K562 (cell line): ENCODE measurements around the gene ZNHIT2. TPM values are rescaled to one million over a fixed set of nuclear protein-coding genes. Genes with fewer than 3 reads are reported as not detected.

Experiments
- FIP1L1 ChIP-seq: fragments of 200-400 bp; formaldehyde crosslinking; IDR thresholded peaks from 2 replicates; pipeline ENCODE4 v1.6.1; 2018; ENCODE audit warnings: mild to moderate bottlenecking, low read depth, low read length; ENCODE audit not compliant: poor library complexity, severe bottlenecking
- HDAC2 ChIP-seq: fragments of 450-650 bp; IDR thresholded peaks from 2 replicates; pipeline ENCODE4 v1.6.1; 2016; ENCODE audit warnings: mild to moderate bottlenecking
- KAT2B ChIP-seq: IDR thresholded peaks from one replicate; pipeline ENCODE4 v1.6.1; 2012; ENCODE audit warnings: low read depth, mild to moderate bottlenecking, control low read depth, inconsistent platforms, low read length, moderate library complexity
- MXI1 ChIP-seq: IDR thresholded peaks from 2 replicates; pipeline ENCODE4 v1.6.1; 2011; ENCODE audit warnings: low read depth, mild to moderate bottlenecking, improper control_type of control experiment, low read length
- NRF1 ChIP-seq, 2 experiments: fragments of 450-650 bp; IDR thresholded peaks in 1 of 2; conservative IDR thresholded peaks in 1 of 2; 2 replicates each; pipeline ENCODE4 v1.6.1; 2014; ENCODE audit warnings: mild to moderate bottlenecking in 2 of 2
- PHF8 ChIP-seq: fragments of 200-600 bp; sonication (generic); IDR thresholded peaks from 2 replicates; pipeline ENCODE4 v1.6.1; 2012; ENCODE audit warnings: mixed run types, mild to moderate bottlenecking, inconsistent platforms, low read length, moderate library complexity, borderline replicate concordance
- POLR2AphosphoS2 ChIP-seq: IDR thresholded peaks from 2 replicates; pipeline ENCODE4 v1.6.1; 2012; ENCODE audit warnings: low read length, improper control_type of control experiment
- POLR2B ChIP-seq: fragments of 450-650 bp; IDR thresholded peaks from 2 replicates; pipeline ENCODE4 v1.6.1; 2018; ENCODE audit warnings: low read depth; ENCODE audit not compliant: partially characterized antibody
- RAD21 ChIP-seq, 2 experiments: fragments of 250-450 bp in 1 of 2; fragments of 450-650 bp in 1 of 2; sonication (Bioruptor Pico) in 1 of 2; formaldehyde crosslinking in 1 of 2; IDR thresholded peaks in 1 of 2; conservative IDR thresholded peaks in 1 of 2; 2 replicates each; pipeline versions ENCODE4 v1.4.0 to v1.8.0; 2020 to 2022; ENCODE audit warnings: mild to moderate bottlenecking in 2 of 2, moderate library complexity in 1 of 2
- RB1 ChIP-seq: fragments of 450-650 bp; IDR thresholded peaks from 2 replicates; pipeline ENCODE4 v1.6.1; 2017; ENCODE audit warnings: low read depth, mild to moderate bottlenecking
- SREBF2 ChIP-seq: sonication (generic); formaldehyde crosslinking; IDR thresholded peaks from 2 replicates; pipeline ENCODE4 v1.4.0; 2020; ENCODE audit warnings: mild to moderate bottlenecking, missing genetic modification reagents
- SRSF3 ChIP-seq: fragments of 200-400 bp; formaldehyde crosslinking; IDR thresholded peaks from 2 replicates; pipeline ENCODE4 v1.6.1; 2016; ENCODE audit warnings: mild to moderate bottlenecking, low read length, moderate library complexity; ENCODE audit not compliant: insufficient read depth
- TARDBP ChIP-seq: fragments of 450-650 bp; IDR thresholded peaks from 2 replicates; pipeline ENCODE4 v1.6.1; 2016
- TRIM28 ChIP-seq: fragments of 450-650 bp; IDR thresholded peaks from 2 replicates; pipeline ENCODE4 v1.6.1; 2017
- XRCC3 ChIP-seq: fragments of 450-650 bp; IDR thresholded peaks from 2 replicates; pipeline ENCODE4 v1.6.1; 2017; ENCODE audit warnings: mild to moderate bottlenecking, moderate library complexity
- ZBTB17 ChIP-seq: fragments of 450-650 bp; formaldehyde crosslinking; IDR thresholded peaks from 2 replicates; pipeline ENCODE4 v1.4.0; 2020; ENCODE audit warnings: mild to moderate bottlenecking
- ZNF347 ChIP-seq: fragments of 450-650 bp; formaldehyde crosslinking; IDR thresholded peaks from 2 replicates; pipeline ENCODE4 v1.4.0; 2020; ENCODE audit warnings: low read depth, mild to moderate bottlenecking, moderate library complexity
- ZNF717 ChIP-seq: fragments of 250-450 bp; sonication (Bioruptor Pico); IDR thresholded peaks from 2 replicates; pipeline ENCODE4 v1.5.0; 2021
- polyA plus RNA-seq, 8 experiments: library from polyadenylated mRNA; depleted of rRNA in 4 of 8; stranded (reverse) in 5 of 8; unstranded in 3 of 8; fragments of >200 nt; fragmentation: Nextera tagmentation in 2 of 8; fragmentation: Illumina TruSeq in 1 of 8; extraction: Ambion mirVana in 2 of 8; extraction: Trizol in 1 of 8; gene quantifications; 2 replicates each; pipeline versions ENCODE4 v1.2.1 to v1.2.3, GENCODE V29; 2011 to 2014; ENCODE audit warnings: inconsistent platforms in 1 of 8, missing spikeins in 1 of 8
- total RNA-seq, 7 experiments: library from RNA; depleted of rRNA in 6 of 7; stranded (reverse); fragments of >200 nt in 6 of 7; fragmentation: Illumina TruSeq in 2 of 7; extraction: Trizol in 2 of 7; gene quantifications; 2 replicates each; pipeline versions ENCODE4 v1.2.1 to v1.2.3, GENCODE V29; 2011 to 2021; ENCODE audit warnings: low replicate concordance in 1 of 7
- TF ChIP-seq, protein P1 (sequence below): fragments of 250-450 bp; sonication (Bioruptor Pico); IDR thresholded peaks from 2 replicates; pipeline ENCODE4 v1.5.0; 2020; ENCODE audit warnings: mild to moderate bottlenecking, borderline replicate concordance
- TF ChIP-seq, protein P2 (sequence below): fragments of 250-450 bp; sonication (Bioruptor Pico); IDR thresholded peaks from 2 replicates; pipeline ENCODE4 v1.9.0; 2021; ENCODE audit warnings: mild to moderate bottlenecking, inconsistent platforms
- TF ChIP-seq, protein P3 (sequence below): fragments of 450-650 bp; IDR thresholded peaks from 2 replicates; pipeline ENCODE4 v1.6.1; 2016; ENCODE audit warnings: antibody characterized with exemption

Gene ZNHIT2
- total and polyA plus RNA-seq, 9 of the 15 experiments (the other 6 are each of a cell fraction or from before 2014, with no cell fraction given): 0.08 to 39.0 (median 2.5) TPM

DNA sequence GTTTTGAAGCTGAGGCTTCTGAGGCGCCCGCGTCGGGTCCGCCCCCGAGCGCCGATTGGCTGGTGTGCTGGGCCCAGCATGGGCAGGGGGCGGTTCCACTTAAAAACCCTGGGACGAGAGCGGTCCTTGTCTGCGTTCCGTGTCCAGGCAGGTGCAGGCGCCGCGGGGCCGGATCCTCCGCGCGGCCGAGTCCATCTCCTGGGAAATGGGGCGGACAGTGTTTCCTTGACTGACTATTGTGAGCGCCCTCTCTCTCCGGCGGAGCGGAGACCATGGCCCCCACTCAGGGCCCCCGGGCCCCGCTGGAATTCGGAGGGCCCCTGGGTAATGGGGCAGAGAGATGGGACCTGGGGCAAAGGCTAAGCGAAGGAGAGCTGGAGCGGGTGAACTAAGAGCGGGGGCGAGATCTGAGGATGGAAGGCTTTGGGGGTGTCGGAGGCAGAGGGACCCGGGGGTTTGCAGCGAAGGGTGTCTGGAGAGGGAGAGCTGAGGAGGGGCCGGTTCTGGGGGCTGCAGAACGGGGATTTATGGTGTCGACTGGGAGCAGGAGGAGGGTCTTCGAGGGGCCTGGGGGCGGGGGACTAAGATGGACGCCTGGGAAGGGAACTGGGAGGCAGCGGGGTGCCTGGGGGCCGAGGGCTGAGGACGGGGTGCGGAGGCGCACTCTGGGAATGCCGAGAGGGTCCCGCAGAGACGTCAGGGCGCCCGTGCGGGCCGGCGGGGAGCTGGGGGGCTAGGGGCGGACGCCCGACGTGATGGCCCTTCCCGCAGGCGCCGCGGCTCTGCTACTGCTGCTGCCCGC is 5.6 kb downstream of the ZNHIT2 start, which contains the start of gene TM7SF2 (continued):
- TF ChIP-seq SREBF2 (CRISPR knock-in tag): no peak
- TF ChIP-seq TARDBP: no peak
- TF ChIP-seq MXI1: no peak
- no peak for TF ChIP-seq XRCC3
- TF ChIP-seq TRIM28: no peak
- TF ChIP-seq, protein P1, sequence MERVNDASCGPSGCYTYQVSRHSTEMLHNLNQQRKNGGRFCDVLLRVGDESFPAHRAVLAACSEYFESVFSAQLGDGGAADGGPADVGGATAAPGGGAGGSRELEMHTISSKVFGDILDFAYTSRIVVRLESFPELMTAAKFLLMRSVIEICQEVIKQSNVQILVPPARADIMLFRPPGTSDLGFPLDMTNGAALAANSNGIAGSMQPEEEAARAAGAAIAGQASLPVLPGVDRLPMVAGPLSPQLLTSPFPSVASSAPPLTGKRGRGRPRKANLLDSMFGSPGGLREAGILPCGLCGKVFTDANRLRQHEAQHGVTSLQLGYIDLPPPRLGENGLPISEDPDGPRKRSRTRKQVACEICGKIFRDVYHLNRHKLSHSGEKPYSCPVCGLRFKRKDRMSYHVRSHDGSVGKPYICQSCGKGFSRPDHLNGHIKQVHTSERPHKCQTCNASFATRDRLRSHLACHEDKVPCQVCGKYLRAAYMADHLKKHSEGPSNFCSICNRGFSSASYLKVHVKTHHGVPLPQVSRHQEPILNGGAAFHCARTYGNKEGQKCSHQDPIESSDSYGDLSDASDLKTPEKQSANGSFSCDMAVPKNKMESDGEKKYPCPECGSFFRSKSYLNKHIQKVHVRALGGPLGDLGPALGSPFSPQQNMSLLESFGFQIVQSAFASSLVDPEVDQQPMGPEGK (CRISPR knock-in tag): 0 out of 2 replicates have a peak, but pooled peaks have one; percentile 51
- TF ChIP-seq FIP1L1: peak; percentile 52
- TF ChIP-seq ZNF717 (CRISPR knock-in tag): 0 out of 2 replicates have a peak, but pooled peaks have one; percentile 9
- TF ChIP-seq KAT2B: no peak
- TF ChIP-seq SRSF3: no peak
- TF ChIP-seq HDAC2: peak; percentile 13; the same call in 1 of the 2 replicates
- peak; percentile 75 to 79 for TF ChIP-seq NRF1 (conservative IDR thresholded peaks at IDR 0.05 in 1 of 2, IDR thresholded peaks at IDR 0.05 in 1 of 2)
- TF ChIP-seq POLR2B: peak; percentile 83
- peak; percentile 95 for TF ChIP-seq POLR2AphosphoS2
- no peak for TF ChIP-seq ZNF347 (CRISPR knock-in tag)
- TF ChIP-seq, protein P2, sequence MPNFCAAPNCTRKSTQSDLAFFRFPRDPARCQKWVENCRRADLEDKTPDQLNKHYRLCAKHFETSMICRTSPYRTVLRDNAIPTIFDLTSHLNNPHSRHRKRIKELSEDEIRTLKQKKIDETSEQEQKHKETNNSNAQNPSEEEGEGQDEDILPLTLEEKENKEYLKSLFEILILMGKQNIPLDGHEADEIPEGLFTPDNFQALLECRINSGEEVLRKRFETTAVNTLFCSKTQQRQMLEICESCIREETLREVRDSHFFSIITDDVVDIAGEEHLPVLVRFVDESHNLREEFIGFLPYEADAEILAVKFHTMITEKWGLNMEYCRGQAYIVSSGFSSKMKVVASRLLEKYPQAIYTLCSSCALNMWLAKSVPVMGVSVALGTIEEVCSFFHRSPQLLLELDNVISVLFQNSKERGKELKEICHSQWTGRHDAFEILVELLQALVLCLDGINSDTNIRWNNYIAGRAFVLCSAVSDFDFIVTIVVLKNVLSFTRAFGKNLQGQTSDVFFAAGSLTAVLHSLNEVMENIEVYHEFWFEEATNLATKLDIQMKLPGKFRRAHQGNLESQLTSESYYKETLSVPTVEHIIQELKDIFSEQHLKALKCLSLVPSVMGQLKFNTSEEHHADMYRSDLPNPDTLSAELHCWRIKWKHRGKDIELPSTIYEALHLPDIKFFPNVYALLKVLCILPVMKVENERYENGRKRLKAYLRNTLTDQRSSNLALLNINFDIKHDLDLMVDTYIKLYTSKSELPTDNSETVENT (CRISPR knock-in tag): no peak
- peak; percentile 54 for TF ChIP-seq RB1
- TF ChIP-seq, protein P3, sequence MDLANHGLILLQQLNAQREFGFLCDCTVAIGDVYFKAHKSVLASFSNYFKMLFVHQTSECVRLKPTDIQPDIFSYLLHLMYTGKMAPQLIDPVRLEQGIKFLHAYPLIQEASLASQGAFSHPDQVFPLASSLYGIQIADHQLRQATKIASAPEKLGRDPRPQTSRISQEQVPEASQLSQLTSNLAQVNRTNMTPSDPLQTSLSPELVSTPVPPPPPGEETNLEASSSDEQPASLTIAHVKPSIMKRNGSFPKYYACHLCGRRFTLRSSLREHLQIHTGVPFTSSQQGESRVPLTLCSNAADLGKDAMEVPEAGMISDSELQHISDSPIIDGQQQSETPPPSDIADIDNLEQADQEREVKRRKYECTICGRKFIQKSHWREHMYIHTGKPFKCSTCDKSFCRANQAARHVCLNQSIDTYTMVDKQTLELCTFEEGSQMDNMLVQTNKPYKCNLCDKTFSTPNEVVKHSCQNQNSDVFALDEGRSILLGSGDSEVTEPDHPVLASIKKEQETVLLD: no peak
- TF ChIP-seq RAD21 (CRISPR knock-in tag; conservative IDR thresholded peaks at IDR 0.05 in 1 of 2, IDR thresholded peaks at IDR 0.05 in 1 of 2): no peak
- no peak for TF ChIP-seq ZBTB17 (CRISPR knock-in tag)
- peak; percentile 56; the same call in 1 of the 2 replicates for TF ChIP-seq PHF8
